Measurements from ENCODE around the gene MICALL1. TPM values are rescaled to one million over a fixed set of nuclear protein-coding genes. Genes with fewer than 3 reads are reported as not detected.

The MICALL1 gene
- total and polyA plus RNA-seq, 9 of the 15 experiments (the other 6 are each of a cell fraction or from before 2014, with no cell fraction given) = 0.32 to 21.5 (median 6.1) TPM

DNA sequence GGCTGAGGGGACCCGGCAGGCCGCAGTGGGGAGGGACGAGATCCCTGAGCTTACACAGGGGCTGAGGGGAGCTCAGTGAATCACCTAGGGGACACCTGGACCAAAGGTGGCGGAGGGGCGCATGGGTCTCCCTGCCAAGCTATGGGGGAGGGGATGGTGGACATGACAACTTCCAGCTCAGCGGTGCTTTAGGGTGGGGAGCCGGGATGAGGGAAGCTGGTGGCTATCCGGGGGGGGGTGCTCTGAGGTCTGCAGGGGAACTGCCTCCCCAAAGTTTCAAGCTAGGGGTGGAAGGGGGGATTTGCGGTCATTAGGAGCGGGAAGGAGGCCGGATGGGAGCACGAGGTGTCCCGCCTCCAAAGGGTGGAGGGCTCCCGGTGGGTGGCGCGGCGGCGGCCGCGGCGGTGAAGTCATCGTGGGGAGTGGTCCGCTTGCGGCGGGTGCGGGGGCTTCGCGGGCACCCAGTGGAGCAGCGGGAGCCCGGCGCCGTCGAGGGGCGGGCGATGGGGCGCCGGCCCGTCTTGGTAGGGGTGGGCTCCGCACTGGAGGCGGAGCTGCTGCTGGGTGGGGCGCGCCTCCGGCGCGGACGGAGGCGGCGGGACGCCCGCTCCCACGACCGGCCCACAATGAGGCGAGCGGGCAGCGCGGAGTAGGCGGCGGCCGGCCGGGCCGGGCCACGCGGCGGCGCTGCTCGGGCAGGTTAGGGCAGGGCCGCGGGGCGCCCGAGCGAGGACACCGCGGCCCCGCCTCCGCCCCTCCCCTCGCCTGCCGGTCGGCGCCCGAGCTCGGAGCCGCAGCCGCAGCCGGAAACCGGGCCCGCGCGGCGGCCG lies at the start of gene MICALL1 (continued):
- TF ChIP-seq, protein P1, sequence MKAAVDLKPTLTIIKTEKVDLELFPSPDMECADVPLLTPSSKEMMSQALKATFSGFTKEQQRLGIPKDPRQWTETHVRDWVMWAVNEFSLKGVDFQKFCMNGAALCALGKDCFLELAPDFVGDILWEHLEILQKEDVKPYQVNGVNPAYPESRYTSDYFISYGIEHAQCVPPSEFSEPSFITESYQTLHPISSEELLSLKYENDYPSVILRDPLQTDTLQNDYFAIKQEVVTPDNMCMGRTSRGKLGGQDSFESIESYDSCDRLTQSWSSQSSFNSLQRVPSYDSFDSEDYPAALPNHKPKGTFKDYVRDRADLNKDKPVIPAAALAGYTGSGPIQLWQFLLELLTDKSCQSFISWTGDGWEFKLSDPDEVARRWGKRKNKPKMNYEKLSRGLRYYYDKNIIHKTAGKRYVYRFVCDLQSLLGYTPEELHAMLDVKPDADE (conservative IDR thresholded peaks at IDR 0.05; ENCODE audit: control insufficient read depth, low read depth, low read length) = peak; percentile 67; the same call in 1 of the 2 replicates
- TF ChIP-seq EHMT2 (IDR thresholded peaks at IDR 0.05) (no peak), RFX7 (CRISPR knock-in tag; IDR thresholded peaks at IDR 0.05) (no peak), ZNF143 (CRISPR knock-in tag; IDR thresholded peaks at IDR 0.05) (no peak), SIN3A (IDR thresholded peaks at IDR 0.05; ENCODE audit: borderline replicate concordance in 2 of 2, control insufficient read depth in 1 of 2, low read depth in 2 of 2, low read length in 2 of 2) (peak in 1 of 2 experiments; percentile 33; a peak in 1 of 4 replicates), GATAD2A (IDR thresholded peaks at IDR 0.05) (0 out of 2 replicates have a peak, but pooled peaks have one; percentile 49), ZNF217 (CRISPR knock-in tag; IDR thresholded peaks at IDR 0.05) (no peak), SIN3B (IDR thresholded peaks at IDR 0.05; ENCODE audit: low read depth) (0 out of 2 replicates have a peak, but pooled peaks have one; percentile 17), ZNF408 (CRISPR knock-in tag; IDR thresholded peaks at IDR 0.05; ENCODE audit: low read depth) (no peak), FOS (IDR thresholded peaks at IDR 0.05; ENCODE audit: extremely low read depth, insufficient read length) (no peak), YY1 (IDR thresholded peaks at IDR 0.05; ENCODE audit: borderline replicate concordance in 1 of 3, control insufficient read depth in 1 of 3, extremely low read depth in 1 of 3, insufficient read depth in 3 of 3, insufficient read length in 1 of 3, insufficient replicate concordance in 2 of 3, low read depth in 1 of 3, low read length in 2 of 3) (peak in 2 of 3 experiments; percentile 10 to 71), ZNF263 (CRISPR knock-in tag; IDR thresholded peaks at IDR 0.05; ENCODE audit: borderline replicate concordance) (peak; percentile 34; the same call in 1 of the 2 replicates), NCOA6 (IDR thresholded peaks at IDR 0.05) (0 out of 2 replicates have a peak, but pooled peaks have one; percentile 44), MLLT1 (IDR thresholded peaks at IDR 0.05) (0 out of 4 replicates have a peak, but pooled peaks of 1 of the 2 experiments have one; percentile 20), GABPB1 (CRISPR knock-in tag; IDR thresholded peaks at IDR 0.05) (peak; percentile 37; the same call in 1 of the 2 replicates), CHCHD3 (CRISPR knock-in tag; IDR thresholded peaks at IDR 0.05) (no peak)
- TF ChIP-seq, protein P2, sequence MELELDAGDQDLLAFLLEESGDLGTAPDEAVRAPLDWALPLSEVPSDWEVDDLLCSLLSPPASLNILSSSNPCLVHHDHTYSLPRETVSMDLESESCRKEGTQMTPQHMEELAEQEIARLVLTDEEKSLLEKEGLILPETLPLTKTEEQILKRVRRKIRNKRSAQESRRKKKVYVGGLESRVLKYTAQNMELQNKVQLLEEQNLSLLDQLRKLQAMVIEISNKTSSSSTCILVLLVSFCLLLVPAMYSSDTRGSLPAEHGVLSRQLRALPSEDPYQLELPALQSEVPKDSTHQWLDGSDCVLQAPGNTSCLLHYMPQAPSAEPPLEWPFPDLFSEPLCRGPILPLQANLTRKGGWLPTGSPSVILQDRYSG (tag; conservative IDR thresholded peaks at IDR 0.05; ENCODE audit: low read depth) = no peak
- TF ChIP-seq, protein P3, sequence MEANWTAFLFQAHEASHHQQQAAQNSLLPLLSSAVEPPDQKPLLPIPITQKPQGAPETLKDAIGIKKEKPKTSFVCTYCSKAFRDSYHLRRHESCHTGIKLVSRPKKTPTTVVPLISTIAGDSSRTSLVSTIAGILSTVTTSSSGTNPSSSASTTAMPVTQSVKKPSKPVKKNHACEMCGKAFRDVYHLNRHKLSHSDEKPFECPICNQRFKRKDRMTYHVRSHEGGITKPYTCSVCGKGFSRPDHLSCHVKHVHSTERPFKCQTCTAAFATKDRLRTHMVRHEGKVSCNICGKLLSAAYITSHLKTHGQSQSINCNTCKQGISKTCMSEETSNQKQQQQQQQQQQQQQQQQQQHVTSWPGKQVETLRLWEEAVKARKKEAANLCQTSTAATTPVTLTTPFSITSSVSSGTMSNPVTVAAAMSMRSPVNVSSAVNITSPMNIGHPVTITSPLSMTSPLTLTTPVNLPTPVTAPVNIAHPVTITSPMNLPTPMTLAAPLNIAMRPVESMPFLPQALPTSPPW (CRISPR knock-in tag; IDR thresholded peaks at IDR 0.05) = peak; percentile 48
- TF ChIP-seq, protein P4, sequence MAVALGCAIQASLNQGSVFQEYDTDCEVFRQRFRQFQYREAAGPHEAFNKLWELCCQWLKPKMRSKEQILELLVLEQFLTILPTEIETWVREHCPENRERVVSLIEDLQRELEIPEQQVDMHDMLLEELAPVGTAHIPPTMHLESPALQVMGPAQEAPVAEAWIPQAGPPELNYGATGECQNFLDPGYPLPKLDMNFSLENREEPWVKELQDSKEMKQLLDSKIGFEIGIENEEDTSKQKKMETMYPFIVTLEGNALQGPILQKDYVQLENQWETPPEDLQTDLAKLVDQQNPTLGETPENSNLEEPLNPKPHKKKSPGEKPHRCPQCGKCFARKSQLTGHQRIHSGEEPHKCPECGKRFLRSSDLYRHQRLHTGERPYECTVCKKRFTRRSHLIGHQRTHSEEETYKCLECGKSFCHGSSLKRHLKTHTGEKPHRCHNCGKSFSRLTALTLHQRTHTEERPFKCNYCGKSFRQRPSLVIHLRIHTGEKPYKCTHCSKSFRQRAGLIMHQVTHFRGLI (CRISPR knock-in tag; IDR thresholded peaks at IDR 0.05) = no peak

All from K562 (cell line).